MM.1S (cell line): ENCODE data around the gene MSI2.

Experiments used
- DNase-seq: peaks from one replicate; pipeline ENCODE4 v3.0.0-alpha.2; 2015
- H2AFZ ChIP-seq: fragments of 300-600 bp; sonication (generic); 2 replicates; pipeline ENCODE4 v1.6.0; 2016; ENCODE audit warnings: antibody characterized with exemption, low read length
- H3F3A ChIP-seq: fragments of 300-600 bp; sonication (generic); 2 replicates; pipeline ENCODE4 v1.6.1; 2016; ENCODE audit warnings: mild to moderate bottlenecking, antibody characterized with exemption, low read length, moderate library complexity, mixed read lengths; ENCODE audit not compliant: insufficient read depth
- H3K27ac ChIP-seq: fragments of 300-600 bp; sonication (generic); 2 replicates; pipeline ENCODE4 v1.5.1; 2016; ENCODE audit warnings: mild to moderate bottlenecking, low read length
- H3K27me3 ChIP-seq: fragments of 300-600 bp; sonication (generic); replicated peaks from 2 replicates; pipeline ENCODE4 v1.6.0; 2016; ENCODE audit warnings: low read length; ENCODE audit not compliant: insufficient read depth
- H3K36me3 ChIP-seq: fragments of 300-600 bp; sonication (generic); replicated peaks from 2 replicates; pipeline ENCODE4 v1.6.1; 2016; ENCODE audit warnings: mild to moderate bottlenecking, low read length, mixed read lengths; ENCODE audit not compliant: insufficient read depth
- H3K4me1 ChIP-seq: fragments of 300-600 bp; sonication (generic); 2 replicates; pipeline ENCODE4 v1.6.1; 2016; ENCODE audit warnings: low read length, mixed read lengths
- H3K4me2 ChIP-seq: fragments of 300-600 bp; sonication (generic); 2 replicates; pipeline ENCODE4 v1.6.0; 2016; ENCODE audit warnings: low read depth, low read length
- H3K4me3 ChIP-seq: fragments of 300-600 bp; sonication (generic); 2 replicates; pipeline ENCODE4 v1.5.1; 2016; ENCODE audit warnings: low read length, mixed read lengths
- H3K79me2 ChIP-seq: fragments of 300-600 bp; sonication (generic); 2 replicates; pipeline ENCODE4 v1.6.1; 2016; ENCODE audit warnings: mixed run types, low read length, mixed read lengths
- H3K9ac ChIP-seq: fragments of 300-600 bp; sonication (generic); 2 replicates; pipeline ENCODE4 v1.6.1; 2016; ENCODE audit warnings: low read length, mixed read lengths
- H3K9me2 ChIP-seq: fragments of 300-600 bp; sonication (generic); replicated peaks from 2 replicates; pipeline ENCODE4 v1.6.1; 2016; ENCODE audit warnings: mild to moderate bottlenecking, low read length, mixed read lengths; ENCODE audit not compliant: insufficient read depth
- H3K9me3 ChIP-seq: fragments of 300-600 bp; sonication (generic); replicated peaks from 2 replicates; pipeline ENCODE4 v1.6.1; 2016; ENCODE audit warnings: mild to moderate bottlenecking, low read length, mixed read lengths; ENCODE audit not compliant: insufficient read depth
- H4K20me1 ChIP-seq: fragments of 300-600 bp; sonication (generic); 2 replicates; pipeline ENCODE4 v1.6.1; 2016; ENCODE audit warnings: mild to moderate bottlenecking, low read length, moderate library complexity, mixed read lengths; ENCODE audit not compliant: insufficient read depth
- CTCF ChIP-seq: fragments of 300-600 bp; sonication (generic); IDR thresholded peaks from 2 replicates; pipeline ENCODE4 v1.5.1; 2016; ENCODE audit warnings: antibody characterized with exemption, low read length, mixed read lengths
- EZH2 ChIP-seq: fragments of 300-600 bp; sonication (generic); optimal IDR thresholded peaks from 2 replicates; pipeline ENCODE3; 2017; ENCODE audit warnings: low read depth, mild to moderate bottlenecking, antibody characterized with exemption, low read length, mixed read lengths
- EZH2phosphoT487 ChIP-seq: fragments of 300-600 bp; sonication (generic); IDR thresholded peaks from 2 replicates; pipeline ENCODE4 v1.6.1; 2018; ENCODE audit warnings: antibody characterized with exemption, low read length

MSI2 gene

DNA sequence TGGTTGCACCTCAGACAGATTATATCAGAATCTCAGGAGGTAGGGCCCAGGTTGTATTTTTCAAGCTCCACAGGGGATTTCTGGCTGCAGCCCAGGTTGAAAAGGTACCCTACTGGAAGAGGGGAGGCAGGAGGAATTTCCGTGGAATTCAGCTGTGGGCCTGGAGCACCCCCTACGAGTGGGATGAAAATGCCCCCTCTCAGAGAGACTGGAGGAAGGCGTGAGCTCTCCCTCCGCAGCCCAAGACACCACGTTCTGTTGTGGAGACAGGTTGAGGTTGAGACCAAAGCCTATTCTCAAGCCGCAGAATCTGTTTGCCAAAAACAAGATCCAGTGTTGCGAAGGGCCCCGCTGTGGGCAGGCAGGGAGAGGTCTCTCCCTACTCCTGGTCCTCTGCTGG is 386.7 kb downstream of the MSI2 start:
- H3K36me3 ChIP-seq, result no peaks in the 10 kb centered on the region

GRCh38 chr17:57644326-57644725 is 388.0 kb downstream of the MSI2 start:
- Histone ChIP-seq H3K4me2 (no peak overlapping the region), H3K27me3 (no peaks in the 10 kb centered on the region), H4K20me1 (no peaks in the 10 kb centered on the region), H3K36me3 (no peaks in the 10 kb centered on the region), H3K79me2 (no peaks in the 10 kb centered on the region), H2AFZ (no peak overlapping the region), H3K4me1 (no peaks in the 10 kb centered on the region), H3K4me3 (no peak overlapping the region), H3K9me2 (no peaks in the 10 kb centered on the region), H3K9me3 (no peaks in the 10 kb centered on the region), H3F3A (no peaks in the 10 kb centered on the region), H3K27ac (no peak overlapping the region), H3K9ac (no peak overlapping the region)
- no peak for TF ChIP-seq CTCF
- no peak for TF ChIP-seq EZH2phosphoT487
- no peak for TF ChIP-seq EZH2
- DNase-seq, result no peak

More for the DNA sequence above, 386.7 kb downstream of the MSI2 start:
- no peaks in the 10 kb centered on the region for H3K27me3 ChIP-seq
- no peaks in the 10 kb centered on the region for H3K79me2 ChIP-seq
- peaks cover 2% of the 10 kb centered on the region; the same call in 1 of the 2 replicates for H3K4me1 ChIP-seq
- no peak overlapping the region for H3K4me3 ChIP-seq
- no peaks in the 10 kb centered on the region for H4K20me1 ChIP-seq
- H2AFZ ChIP-seq, result no peak overlapping the region
- no peak overlapping the region for H3K9ac ChIP-seq
- no peaks in the 10 kb centered on the region for H3K9me3 ChIP-seq
- no peaks in the 10 kb centered on the region for H3F3A ChIP-seq
- no peak for DNase-seq
- no peak overlapping the region for H3K27ac ChIP-seq
- no peak overlapping the region for H3K4me2 ChIP-seq
- TF ChIP-seq CTCF, result no peak
- no peak for TF ChIP-seq EZH2
- no peaks in the 10 kb centered on the region for H3K9me2 ChIP-seq

DNA sequence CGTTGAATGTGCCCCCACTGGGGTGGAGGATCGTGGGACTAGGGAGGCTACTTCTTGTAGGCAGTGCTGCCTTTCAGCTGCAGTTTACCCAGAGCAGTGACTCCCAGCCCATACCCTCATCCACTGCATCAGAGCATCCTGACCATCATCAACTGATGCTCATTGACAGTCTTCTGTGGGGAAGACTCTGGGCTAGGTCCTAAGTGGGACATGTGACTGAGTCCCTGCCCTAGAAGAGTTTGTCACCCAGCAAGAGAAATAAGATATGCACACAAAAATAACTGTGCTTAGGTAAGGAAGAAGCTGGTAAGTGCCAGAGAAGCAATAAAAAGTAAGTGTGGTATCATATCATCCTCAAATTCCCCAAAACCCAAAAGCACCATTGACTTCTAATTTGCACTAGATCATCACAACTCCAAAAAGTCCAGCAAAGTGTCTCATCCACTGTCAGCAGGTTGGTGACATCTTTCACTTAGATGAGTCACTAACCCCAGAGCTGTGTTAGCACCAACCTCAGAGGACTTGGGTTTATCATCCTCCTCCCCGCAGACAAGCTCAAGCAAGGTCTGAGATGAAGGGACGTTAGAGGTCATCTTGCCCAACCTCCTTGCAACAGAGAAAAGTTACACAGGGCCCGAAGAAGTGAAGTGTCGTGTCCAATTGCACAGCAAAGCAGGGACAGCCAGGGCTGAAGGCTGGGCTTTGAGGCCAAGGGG is 389.8 kb downstream of the MSI2 start:
- no peak overlapping the region for H3K4me3 ChIP-seq
- no peak overlapping the region for H3K4me2 ChIP-seq
- no peaks in the 10 kb centered on the region for H4K20me1 ChIP-seq
- H3K27me3 ChIP-seq, result no peaks in the 10 kb centered on the region
- TF ChIP-seq CTCF (no peak), EZH2phosphoT487 (no peak), EZH2 (no peak)
- no peaks in the 10 kb centered on the region for H3K4me1 ChIP-seq
- H3K79me2 ChIP-seq, result no peaks in the 10 kb centered on the region
- H2AFZ ChIP-seq, result no peak overlapping the region
- no peaks in the 10 kb centered on the region for H3F3A ChIP-seq
- DNase-seq, result no peak
- no peaks in the 10 kb centered on the region for H3K9me3 ChIP-seq
- H3K36me3 ChIP-seq, result no peaks in the 10 kb centered on the region
- H3K9ac ChIP-seq, result no peak overlapping the region
- H3K27ac ChIP-seq, result no peak overlapping the region
- H3K9me2 ChIP-seq, result no peaks in the 10 kb centered on the region
